Esophagus (tissue), 2 donors: ENCODE data around the gene C6orf89. TPM values are rescaled to one million over a fixed set of nuclear protein-coding genes. Genes with fewer than 3 reads are reported as not detected.
"Not testable (repeated sequence)": the region's sequence is repeated elsewhere in the genome, so short reads cannot be mapped to it uniquely, and the experiment has no call there.

Source experiments
- H3K27ac ChIP-seq, 2 donors: one replicate each; pipeline ENCODE4 v1.5.1; 2013; ENCODE audit warnings: low read depth in 2 of 2, mild to moderate bottlenecking in 2 of 2, inconsistent platforms in 1 of 2, low read length in 1 of 2, moderate library complexity in 1 of 2
- H3K27me3 ChIP-seq, 2 donors: one replicate each; pipeline ENCODE4 v1.6.1; 2013; ENCODE audit warnings: low read length in 2 of 2, control low read depth in 1 of 2, mild to moderate bottlenecking in 1 of 2; ENCODE audit not compliant: insufficient read depth in 2 of 2, control insufficient read depth in 1 of 2
- H3K36me3 ChIP-seq, 2 donors: one replicate each; pipeline ENCODE4 v1.6.1; 2013; ENCODE audit warnings: low read length in 1 of 2; ENCODE audit not compliant: control insufficient read depth in 2 of 2, insufficient read depth in 2 of 2
- H3K4me1 ChIP-seq, 2 donors: one replicate each; pipeline ENCODE4 v1.6.1; 2013; ENCODE audit warnings: low read length in 1 of 2; ENCODE audit not compliant: control insufficient read depth in 2 of 2, insufficient read depth in 2 of 2
- H3K4me3 ChIP-seq, 2 donors: one replicate each; pipeline ENCODE4 v1.5.1; 2013; ENCODE audit warnings: low read length in 2 of 2, mild to moderate bottlenecking in 2 of 2, low read depth in 1 of 2, moderate library complexity in 1 of 2
- H3K9me3 ChIP-seq, 2 donors: one replicate each; pipeline ENCODE4 v1.6.1; 2013; ENCODE audit warnings: mild to moderate bottlenecking in 2 of 2, low read depth in 1 of 2, low read length in 1 of 2, moderate library complexity in 1 of 2; ENCODE audit not compliant: control insufficient read depth in 2 of 2, insufficient read depth in 1 of 2
- WGBS, 2 donors: extraction: QIAGEN DNeasy Blood & Tissue Kit; methylation state at CpG; one replicate each; pipeline ENCODE4 v1.1.7; 2013; 5-methylcytosine and 5-hydroxymethylcytosine counted together
- polyA plus RNA-seq, 2 donors: library from polyadenylated mRNA; stranded (reverse); fragments of 200-250 nt; gene quantifications; one replicate each; pipeline ENCODE4 v1.2.3, GENCODE V29; 2013
- donor health status: healthy with polysubstance abuse.
- donor health status: Bipolar disorder and iron deficiency.

Gene C6orf89
- polyA plus RNA-seq, 2 donors: 12.9 to 15.9 TPM

DNA sequence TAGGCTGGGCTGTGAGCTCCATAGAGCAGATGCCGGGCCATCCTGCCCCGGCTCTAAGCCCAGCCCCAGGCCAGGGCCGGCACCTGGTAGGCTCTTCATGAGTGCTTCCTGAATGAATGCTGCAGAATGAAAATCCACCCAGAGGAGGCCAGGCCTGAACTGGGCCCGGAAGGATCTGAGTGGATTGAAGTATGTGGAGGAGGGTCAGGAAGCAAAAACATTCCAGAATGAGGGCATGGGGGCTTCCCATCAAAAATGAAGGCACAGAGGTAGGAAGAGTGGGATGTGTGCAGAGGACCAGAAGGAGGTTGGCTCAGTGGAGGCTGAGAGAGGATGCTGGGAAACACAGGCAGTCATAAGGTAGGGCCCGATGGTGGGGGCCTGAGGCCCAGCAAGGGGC lies 53.3 kb downstream of the C6orf89 start:
- not testable (repeated sequence) for H3K4me1 ChIP-seq, H3K9me3 ChIP-seq, H3K36me3 ChIP-seq, H3K27me3 ChIP-seq, H3K4me3 ChIP-seq, H3K27ac ChIP-seq
- WGBS, 2 donors: 82 to 93% methylated on average over 2 to 5 of the region's 5 CpGs

GRCh38 chr6:36940027-36940426 lies 54.3 kb downstream of the C6orf89 start:
- WGBS, 2 donors: 90 to 92% methylated on average over 10 of the region's 10 CpGs
- Histone ChIP-seq H3K9me3 (no peaks in the 10 kb centered on the region), H3K36me3 (no peaks in the 10 kb centered on the region), H3K27me3 (no peaks in the 10 kb centered on the region), H3K4me3 (no peak overlapping the region), H3K4me1 (no peaks in the 10 kb centered on the region), H3K27ac (no peak overlapping the region)

DNA sequence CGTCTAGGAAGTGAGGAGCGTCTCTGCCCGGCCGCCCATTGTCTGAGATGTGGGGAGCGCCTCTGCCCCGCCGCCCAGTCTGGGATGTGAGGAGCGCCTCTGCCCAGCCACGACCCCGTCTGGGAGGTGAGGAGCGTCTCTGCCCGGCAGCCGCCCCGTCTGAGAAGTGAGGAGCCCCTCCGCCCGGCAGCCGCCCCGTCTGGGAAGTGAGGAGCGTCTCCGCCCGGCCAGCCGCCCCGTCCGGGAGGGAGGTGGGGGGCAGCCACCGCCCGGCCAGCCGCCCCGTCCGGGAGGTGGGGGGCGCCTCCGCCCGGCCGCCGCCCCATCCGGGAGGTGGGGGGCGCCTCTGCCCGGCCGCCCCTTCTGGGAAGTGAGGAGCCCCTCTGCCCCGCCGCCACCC lies 55.8 kb downstream of the C6orf89 start:
- not testable (repeated sequence) for H3K4me1 ChIP-seq, H3K27me3 ChIP-seq, H3K27ac ChIP-seq, H3K36me3 ChIP-seq, H3K9me3 ChIP-seq, H3K4me3 ChIP-seq
- 91 to 96% methylated on average over 23 to 40 of the region's 40 CpGs for WGBS, 2 donors

GRCh38 chr6:36942329-36942728 lies 56.6 kb downstream of the C6orf89 start:
- not testable (repeated sequence) for H3K27me3 ChIP-seq, H3K36me3 ChIP-seq, H3K27ac ChIP-seq, H3K4me1 ChIP-seq, H3K9me3 ChIP-seq, H3K4me3 ChIP-seq
- whole genome bisulfite sequencing, 2 donors: 60 to 86% methylated on average over 1 of the region's 2 CpGs

- Histone ChIP-seq H3K27ac (no peak overlapping the region), H3K4me1 (peaks cover 0 to 2% of the 10 kb centered on the region in 2 donors), H3K36me3 (no peaks in the 10 kb centered on the region), H3K4me3 (no peak overlapping the region), H3K9me3 (no peaks in the 10 kb centered on the region), H3K27me3 (no peaks in the 10 kb centered on the region)
- WGBS, 2 donors: 57 to 62% methylated on average over 5 of the region's 5 CpGs
These were observed 58.9 kb downstream of the C6orf89 start for GRCh38 chr6:36944650-36945049.

DNA sequence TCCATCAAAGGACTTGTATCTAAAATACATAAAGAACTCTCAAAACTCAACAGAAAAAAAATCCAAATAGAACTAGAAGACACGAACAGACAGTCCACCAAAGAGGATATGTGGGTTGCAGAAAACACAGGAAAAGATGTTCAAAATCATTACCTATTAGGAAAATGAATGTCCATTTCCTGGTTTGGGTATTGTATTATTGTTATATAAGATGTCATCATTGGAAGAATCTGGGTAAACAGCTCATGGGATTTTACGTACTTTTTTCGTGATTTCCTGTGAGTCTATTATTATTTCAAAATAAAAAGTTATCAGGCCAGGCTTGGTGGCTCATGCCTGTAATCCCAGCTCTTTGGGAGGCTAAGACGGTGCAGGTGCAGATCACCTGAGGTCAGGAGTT lies 59.5 kb downstream of the C6orf89 start:
- Histone ChIP-seq H3K4me1 (peaks cover 0 to 2% of the 10 kb centered on the region in 2 donors), H3K27ac (no peak overlapping the region), H3K36me3 (no peaks in the 10 kb centered on the region), H3K9me3 (no peaks in the 10 kb centered on the region), H3K4me3 (no peak overlapping the region), H3K27me3 (no peaks in the 10 kb centered on the region)
- 83 to 90% methylated on average over 4 of the region's 4 CpGs for WGBS, 2 donors

DNA sequence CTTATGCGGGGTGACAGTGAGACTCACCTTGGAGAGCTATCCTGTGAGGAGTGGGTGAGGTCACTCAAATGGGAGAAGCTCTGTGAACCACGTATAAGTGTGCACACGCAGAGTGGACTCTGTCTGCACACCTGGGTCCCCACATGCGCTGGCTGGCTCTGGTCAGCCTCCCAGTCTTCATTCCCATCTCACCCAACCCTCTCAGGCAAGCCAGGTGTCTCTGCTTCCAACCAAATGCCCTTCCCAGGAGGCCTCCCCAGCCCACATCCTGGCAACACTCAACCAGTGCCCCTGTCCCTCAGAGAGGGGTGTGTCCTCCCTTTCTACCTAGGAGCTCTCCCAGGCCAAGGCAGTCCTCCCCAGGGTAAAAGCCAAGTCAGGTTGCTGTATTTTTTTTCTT lies 60.8 kb downstream of the C6orf89 start:
- no peak overlapping the region for H3K27ac ChIP-seq
- H3K36me3 ChIP-seq: no peaks in the 10 kb centered on the region
- H3K4me1 ChIP-seq: peaks cover 0 to 2% of the 10 kb centered on the region in 2 donors
- H3K27me3 ChIP-seq: no peaks in the 10 kb centered on the region
- WGBS, 2 donors: 87 to 94% methylated on average over 4 of the region's 4 CpGs
- no peak overlapping the region for H3K4me3 ChIP-seq
- no peaks in the 10 kb centered on the region for H3K9me3 ChIP-seq

DNA sequence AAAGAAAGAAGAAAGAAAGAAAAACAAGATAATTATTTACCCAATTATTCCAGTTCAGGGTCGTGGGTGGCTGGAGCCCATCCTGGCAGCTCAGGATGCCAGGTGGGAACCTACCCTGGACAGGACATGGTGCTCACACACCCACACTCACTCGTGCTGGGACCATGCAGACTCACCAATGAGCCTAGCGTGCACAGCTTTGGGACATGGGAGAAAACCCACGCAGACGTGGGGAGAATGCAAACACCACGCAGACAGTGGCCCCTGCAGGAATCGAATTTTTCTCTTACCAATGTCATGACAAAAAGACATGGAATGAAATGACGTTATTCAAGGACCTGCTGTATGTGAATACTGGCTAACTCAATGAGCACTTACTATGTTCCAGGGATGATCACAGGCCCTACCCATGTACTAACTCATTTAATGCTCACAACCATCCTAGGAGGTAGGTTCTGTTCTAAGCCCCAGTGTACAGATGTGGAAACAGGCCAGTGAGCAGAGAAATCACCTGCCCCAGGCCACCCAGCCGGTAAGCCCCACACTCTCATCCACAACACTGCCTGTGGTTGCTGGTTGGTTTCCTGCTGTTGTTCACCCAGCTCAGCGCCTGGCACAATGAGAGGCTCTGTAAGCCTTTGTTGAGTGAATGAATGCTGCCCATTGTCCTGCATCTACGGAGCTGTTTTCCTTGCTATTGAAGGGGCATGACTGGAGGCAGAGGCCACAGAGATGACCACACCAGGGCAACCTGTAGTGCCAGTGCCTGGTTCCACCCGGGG lies 62.0 kb downstream of the C6orf89 start:
- Histone ChIP-seq H3K4me1 (peaks cover 0 to 2% of the 10 kb centered on the region in 2 donors), H3K4me3 (no peak overlapping the region), H3K27ac (no peak overlapping the region), H3K27me3 (no peaks in the 10 kb centered on the region), H3K9me3 (no peaks in the 10 kb centered on the region), H3K36me3 (no peaks in the 10 kb centered on the region)
- WGBS, 2 donors: 72 to 74% methylated on average over 12 of the region's 12 CpGs

- not testable (repeated sequence) for H3K36me3 ChIP-seq, H3K27me3 ChIP-seq, H3K4me1 ChIP-seq, H3K27ac ChIP-seq, H3K9me3 ChIP-seq, H3K4me3 ChIP-seq
- 73 to 82% methylated on average over 9 of the region's 9 CpGs for WGBS, 2 donors
These were observed 63.3 kb downstream of the C6orf89 start for GRCh38 chr6:36949076-36949475.

- Histone ChIP-seq H3K36me3 (no peaks in the 10 kb centered on the region), H3K27me3 (no peaks in the 10 kb centered on the region), H3K27ac (no peak overlapping the region), H3K4me3 (no peak overlapping the region), H3K4me1 (peaks cover 0 to 2% of the 10 kb centered on the region in 2 donors), H3K9me3 (no peaks in the 10 kb centered on the region)
- WGBS, 2 donors: 78 to 89% methylated on average over 3 of the region's 3 CpGs
These were observed 63.9 kb downstream of the C6orf89 start for GRCh38 chr6:36949636-36950035.
